Measurements from ENCODE around the gene PELI2.

- TF ChIP-seq CTCF (IDR thresholded peaks at IDR 0.05; ENCODE audit: low read length) (no peak), EZH2 (optimal IDR thresholded peaks at IDR 0.05; ENCODE audit: low read depth, low read length) (no peak)
Observed at GRCh38 chr14:56107615-56108014, 10.6 kb upstream of the PELI2 start.
